Measurements from ENCODE around the gene POLR3B. TPM values are rescaled to one million over a fixed set of nuclear protein-coding genes. Genes with fewer than 3 reads are reported as not detected.

POLR3B gene
- polyA plus RNA-seq, 2 donors: 3.1 to 6.6 TPM

GRCh38 chr12:106321139-106321850 lies 36.3 kb upstream of the POLR3B start:
- Histone ChIP-seq H3K36me3 (ENCODE audit: control insufficient read depth in 2 of 2, insufficient read depth in 2 of 2, low read length in 1 of 2) (peaks cover 19 to 21% of the 10 kb centered on the region in 2 donors), H3K27ac (ENCODE audit: low read depth in 2 of 2, low read length in 1 of 2) (no peak overlapping the region), H3K9me3 (ENCODE audit: control insufficient read depth in 2 of 2, insufficient read depth in 1 of 2, low read depth in 1 of 2, low read length in 1 of 2) (no peaks in the 10 kb centered on the region), H3K4me3 (ENCODE audit: low read depth in 1 of 2, low read length in 2 of 2) (no peak overlapping the region), H3K4me1 (ENCODE audit: control insufficient read depth in 2 of 2, insufficient read depth in 2 of 2, low read length in 1 of 2) (no peaks in the 10 kb centered on the region), H3K27me3 (ENCODE audit: control insufficient read depth in 1 of 2, insufficient read depth in 2 of 2, low read length in 2 of 2) (no peaks in the 10 kb centered on the region)
- WGBS, 2 donors: 80% methylated on average over 7 of the region's 7 CpGs

- Histone ChIP-seq H3K27me3 (ENCODE audit: control insufficient read depth in 1 of 2, insufficient read depth in 2 of 2, low read length in 2 of 2) (no peaks in the 10 kb centered on the region), H3K4me1 (ENCODE audit: control insufficient read depth in 2 of 2, insufficient read depth in 2 of 2, low read length in 1 of 2) (no peaks in the 10 kb centered on the region), H3K36me3 (ENCODE audit: control insufficient read depth in 2 of 2, insufficient read depth in 2 of 2, low read length in 1 of 2) (peaks cover 14 to 23% of the 10 kb centered on the region in 2 donors), H3K27ac (ENCODE audit: low read depth in 2 of 2, low read length in 1 of 2) (no peak overlapping the region), H3K4me3 (ENCODE audit: low read depth in 1 of 2, low read length in 2 of 2) (no peak overlapping the region), H3K9me3 (ENCODE audit: control insufficient read depth in 2 of 2, insufficient read depth in 1 of 2, low read depth in 1 of 2, low read length in 1 of 2) (no peaks in the 10 kb centered on the region)
- 99 to 100% methylated on average over 2 of the region's 2 CpGs for WGBS, 2 donors
Measured at GRCh38 chr12:106323537-106323936, 34.0 kb upstream of the POLR3B start.

- 80 to 83% methylated on average over 2 of the region's 2 CpGs for WGBS, 2 donors
- H3K36me3 ChIP-seq (ENCODE audit: control insufficient read depth in 2 of 2, insufficient read depth in 2 of 2, low read length in 1 of 2): peaks cover 11 to 15% of the 10 kb centered on the region in 2 donors
- H3K27ac ChIP-seq (ENCODE audit: low read depth in 2 of 2, low read length in 1 of 2): no peak overlapping the region
- no peaks in the 10 kb centered on the region for H3K27me3 ChIP-seq (ENCODE audit: control insufficient read depth in 1 of 2, insufficient read depth in 2 of 2, low read length in 2 of 2)
- H3K4me3 ChIP-seq (ENCODE audit: low read depth in 1 of 2, low read length in 2 of 2): no peak overlapping the region
- H3K4me1 ChIP-seq (ENCODE audit: control insufficient read depth in 2 of 2, insufficient read depth in 2 of 2, low read length in 1 of 2): no peaks in the 10 kb centered on the region
- no peaks in the 10 kb centered on the region for H3K9me3 ChIP-seq (ENCODE audit: control insufficient read depth in 2 of 2, insufficient read depth in 1 of 2, low read depth in 1 of 2, low read length in 1 of 2)
Measured at GRCh38 chr12:106327309-106327869, 30.2 kb upstream of the POLR3B start.

GRCh38 chr12:106328735-106329134 lies 28.8 kb upstream of the POLR3B start:
- WGBS, 2 donors: 84 to 89% methylated on average over 7 of the region's 7 CpGs
- H3K27ac ChIP-seq (ENCODE audit: low read depth in 2 of 2, low read length in 1 of 2): no peak overlapping the region
- peaks cover 7 to 10% of the 10 kb centered on the region in 2 donors for H3K36me3 ChIP-seq (ENCODE audit: control insufficient read depth in 2 of 2, insufficient read depth in 2 of 2, low read length in 1 of 2)
- H3K4me1 ChIP-seq (ENCODE audit: control insufficient read depth in 2 of 2, insufficient read depth in 2 of 2, low read length in 1 of 2): no peaks in the 10 kb centered on the region
- no peaks in the 10 kb centered on the region for H3K9me3 ChIP-seq (ENCODE audit: control insufficient read depth in 2 of 2, insufficient read depth in 1 of 2, low read depth in 1 of 2, low read length in 1 of 2)
- no peaks in the 10 kb centered on the region for H3K27me3 ChIP-seq (ENCODE audit: control insufficient read depth in 1 of 2, insufficient read depth in 2 of 2, low read length in 2 of 2)
- no peak overlapping the region for H3K4me3 ChIP-seq (ENCODE audit: low read depth in 1 of 2, low read length in 2 of 2)

GRCh38 chr12:106329231-106329982 lies 28.1 kb upstream of the POLR3B start:
- H3K27me3 ChIP-seq (ENCODE audit: control insufficient read depth in 1 of 2, insufficient read depth in 2 of 2, low read length in 2 of 2): no peaks in the 10 kb centered on the region
- WGBS, 2 donors: 60 to 80% methylated on average over 12 of the region's 12 CpGs
- H3K36me3 ChIP-seq (ENCODE audit: control insufficient read depth in 2 of 2, insufficient read depth in 2 of 2, low read length in 1 of 2): peaks cover 7 to 10% of the 10 kb centered on the region in 2 donors
- H3K9me3 ChIP-seq (ENCODE audit: control insufficient read depth in 2 of 2, insufficient read depth in 1 of 2, low read depth in 1 of 2, low read length in 1 of 2): no peaks in the 10 kb centered on the region
- H3K27ac ChIP-seq (ENCODE audit: low read depth in 2 of 2, low read length in 1 of 2): no peak overlapping the region
- no peaks in the 10 kb centered on the region for H3K4me1 ChIP-seq (ENCODE audit: control insufficient read depth in 2 of 2, insufficient read depth in 2 of 2, low read length in 1 of 2)
- H3K4me3 ChIP-seq (ENCODE audit: low read depth in 1 of 2, low read length in 2 of 2): no peak overlapping the region

GRCh38 chr12:106331599-106331998 lies 25.9 kb upstream of the POLR3B start:
- Histone ChIP-seq H3K9me3 (ENCODE audit: control insufficient read depth in 2 of 2, insufficient read depth in 1 of 2, low read depth in 1 of 2, low read length in 1 of 2) (no peaks in the 10 kb centered on the region), H3K27ac (ENCODE audit: low read depth in 2 of 2, low read length in 1 of 2) (no peak overlapping the region), H3K36me3 (ENCODE audit: control insufficient read depth in 2 of 2, insufficient read depth in 2 of 2, low read length in 1 of 2) (peaks cover 2 to 4% of the 10 kb centered on the region in 2 donors), H3K27me3 (ENCODE audit: control insufficient read depth in 1 of 2, insufficient read depth in 2 of 2, low read length in 2 of 2) (no peaks in the 10 kb centered on the region), H3K4me1 (ENCODE audit: control insufficient read depth in 2 of 2, insufficient read depth in 2 of 2, low read length in 1 of 2) (no peaks in the 10 kb centered on the region), H3K4me3 (ENCODE audit: low read depth in 1 of 2, low read length in 2 of 2) (no peak overlapping the region)
- WGBS, 2 donors: 92 to 95% methylated on average over 2 of the region's 2 CpGs

GRCh38 chr12:106332536-106332935 lies 25.0 kb upstream of the POLR3B start:
- Histone ChIP-seq H3K36me3 (ENCODE audit: control insufficient read depth in 2 of 2, insufficient read depth in 2 of 2, low read length in 1 of 2) (peaks cover 2 to 4% of the 10 kb centered on the region in 2 donors), H3K27ac (ENCODE audit: low read depth in 2 of 2, low read length in 1 of 2) (no peak overlapping the region), H3K4me3 (ENCODE audit: low read depth in 1 of 2, low read length in 2 of 2) (no peak overlapping the region), H3K9me3 (ENCODE audit: control insufficient read depth in 2 of 2, insufficient read depth in 1 of 2, low read depth in 1 of 2, low read length in 1 of 2) (no peaks in the 10 kb centered on the region), H3K27me3 (ENCODE audit: control insufficient read depth in 1 of 2, insufficient read depth in 2 of 2, low read length in 2 of 2) (no peaks in the 10 kb centered on the region), H3K4me1 (ENCODE audit: control insufficient read depth in 2 of 2, insufficient read depth in 2 of 2, low read length in 1 of 2) (no peaks in the 10 kb centered on the region)

GRCh38 chr12:106333010-106333409 lies 24.5 kb upstream of the POLR3B start:
- Histone ChIP-seq H3K27ac (ENCODE audit: low read depth in 2 of 2, low read length in 1 of 2) (no peak overlapping the region), H3K27me3 (ENCODE audit: control insufficient read depth in 1 of 2, insufficient read depth in 2 of 2, low read length in 2 of 2) (no peaks in the 10 kb centered on the region), H3K4me3 (ENCODE audit: low read depth in 1 of 2, low read length in 2 of 2) (no peak overlapping the region), H3K36me3 (ENCODE audit: control insufficient read depth in 2 of 2, insufficient read depth in 2 of 2, low read length in 1 of 2) (peaks cover 2 to 4% of the 10 kb centered on the region in 2 donors), H3K4me1 (ENCODE audit: control insufficient read depth in 2 of 2, insufficient read depth in 2 of 2, low read length in 1 of 2) (no peaks in the 10 kb centered on the region), H3K9me3 (ENCODE audit: control insufficient read depth in 2 of 2, insufficient read depth in 1 of 2, low read depth in 1 of 2, low read length in 1 of 2) (no peaks in the 10 kb centered on the region)
- WGBS, 2 donors: 68 to 94% methylated on average over 2 of the region's 2 CpGs

GRCh38 chr12:106333756-106334155 lies 23.8 kb upstream of the POLR3B start:
- Histone ChIP-seq H3K27ac (ENCODE audit: low read depth in 2 of 2, low read length in 1 of 2) (no peak overlapping the region), H3K36me3 (ENCODE audit: control insufficient read depth in 2 of 2, insufficient read depth in 2 of 2, low read length in 1 of 2) (peaks cover 2 to 4% of the 10 kb centered on the region in 2 donors), H3K27me3 (ENCODE audit: control insufficient read depth in 1 of 2, insufficient read depth in 2 of 2, low read length in 2 of 2) (no peaks in the 10 kb centered on the region), H3K4me1 (ENCODE audit: control insufficient read depth in 2 of 2, insufficient read depth in 2 of 2, low read length in 1 of 2) (no peaks in the 10 kb centered on the region), H3K4me3 (ENCODE audit: low read depth in 1 of 2, low read length in 2 of 2) (no peak overlapping the region), H3K9me3 (ENCODE audit: control insufficient read depth in 2 of 2, insufficient read depth in 1 of 2, low read depth in 1 of 2, low read length in 1 of 2) (no peaks in the 10 kb centered on the region)
- WGBS, 2 donors: 88 to 93% methylated on average over 2 of the region's 2 CpGs

All from esophagus (tissue), 2 donors.